GM12878 (cell line): ENCODE data around the gene LMOD1. TPM values are rescaled to one million over a fixed set of nuclear protein-coding genes. Genes with fewer than 3 reads are reported as not detected.

Experiments used
- ATAC-seq: fragments of 200-7000 bp; cut with Tn5 transposase; 3 replicates; pipeline ENCODE4 v1.9.1; 2020; ENCODE audit warnings: mild to moderate bottlenecking, moderate library complexity
- BruUV-seq: library from RNA; stranded (reverse); fragments of 400-500 nt; replicated peaks from 2 replicates; lab custom pipeline; 2021; lab: Mats Ljungman, UMichigan
- CTCF ChIA-PET: fragments of 300-600 bp; sonication (Branson Sonifier 250); formaldehyde crosslinking; extraction: SDS; loops from one replicate; lab custom pipeline; 2021; ENCODE audit warnings: inconsistent platforms; lab: Yijun Ruan, JAX
- POLR2A ChIA-PET: fragments of 350-600 bp; formaldehyde crosslinking; extraction: SDS; loops from one replicate; lab custom pipeline; 2021; ENCODE audit warnings: inconsistent platforms; lab: Charles Lee
- RAD21 ChIA-PET: fragments of 300-600 bp; sonication (Branson Sonifier 250); formaldehyde crosslinking; loops from one replicate; lab custom pipeline; 2023; ENCODE audit warnings: antibody characterized with exemption; ENCODE audit not compliant: unreplicated experiment; lab: Charles Lee
- SMC1A ChIA-PET: fragments of 300-600 bp; sonication (Branson Sonifier 250); formaldehyde crosslinking; loops from one replicate; lab custom pipeline; 2023; ENCODE audit not compliant: unreplicated experiment, uncharacterized antibody; lab: Charles Lee
- DNase-seq: peaks from one replicate; pipeline ENCODE4 v3.0.0-alpha.2; 2011; ENCODE audit warnings: low read depth, low spot score
- FAIRE-seq: peaks from 3 replicates; lab custom pipeline; 2011; peaks lifted over from hg19 to GRCh38; lab: Jason Lieb, UNC
- H2AFZ ChIP-seq: 2 replicates; pipeline ENCODE4 v1.6.0; 2011; ENCODE audit warnings: low read depth, low read length, control low read depth; ENCODE audit not compliant: control insufficient read depth
- H3K27ac ChIP-seq: 2 replicates; pipeline ENCODE4 v1.5.1; 2011; ENCODE audit warnings: control low read depth; ENCODE audit not compliant: control insufficient read depth, insufficient read depth
- H3K27me3 ChIP-seq, 2 experiments: replicated peaks in 1 of 2; 2 replicates each; pipeline versions ENCODE4 v1.6.0 to v1.6.1; 2011; ENCODE audit warnings: low read length in 1 of 2; ENCODE audit not compliant: control insufficient read depth in 2 of 2, insufficient read depth in 2 of 2
- H3K36me3 ChIP-seq, 2 experiments: 2 replicates each; pipeline ENCODE4 v1.5.1; 2011; ENCODE audit warnings: low read length in 1 of 2; ENCODE audit not compliant: control insufficient read depth in 2 of 2, insufficient read depth in 2 of 2
- H3K4me1 ChIP-seq: 2 replicates; pipeline ENCODE4 v1.6.1; 2011; ENCODE audit warnings: mild to moderate bottlenecking, low read length, moderate library complexity, mixed read lengths; ENCODE audit not compliant: control insufficient read depth, insufficient read depth
- H3K4me2 ChIP-seq: 2 replicates; pipeline ENCODE4 v1.6.0; 2011; ENCODE audit warnings: control low read depth; ENCODE audit not compliant: control insufficient read depth, insufficient read depth
- H3K4me3 ChIP-seq: fragments of 200-600 bp; sonication (generic); 2 replicates; pipeline ENCODE4 v1.5.1; 2016
- H3K79me2 ChIP-seq: 2 replicates; pipeline ENCODE4 v1.6.0; 2011; ENCODE audit warnings: low read length; ENCODE audit not compliant: control insufficient read depth, insufficient read depth
- H3K9ac ChIP-seq: 2 replicates; pipeline ENCODE4 v1.8.0; 2011; ENCODE audit warnings: low read length, control low read depth, mixed read lengths; ENCODE audit not compliant: control insufficient read depth, insufficient read depth
- H3K9me3 ChIP-seq: replicated peaks from 3 replicates; pipeline ENCODE4 v1.5.1; 2011; ENCODE audit warnings: mild to moderate bottlenecking, low read length; ENCODE audit not compliant: control insufficient read depth, insufficient read depth
- H4K20me1 ChIP-seq: 2 replicates; pipeline ENCODE4 v1.6.0; 2011; ENCODE audit not compliant: control insufficient read depth, insufficient read depth
- BCL3 ChIP-seq: IDR thresholded peaks from 2 replicates; pipeline ENCODE4 v1.6.1; 2011; ENCODE audit warnings: borderline replicate concordance, low read depth, mild to moderate bottlenecking, moderate library complexity, low read length; ENCODE audit not compliant: insufficient read depth, poor library complexity, severe bottlenecking
- CBX3 ChIP-seq: fragments of 200-600 bp; sonication (generic); IDR thresholded peaks from 2 replicates; pipeline ENCODE4 v1.6.1; 2016; ENCODE audit warnings: low read depth, borderline replicate concordance
- CHD1 ChIP-seq: IDR thresholded peaks from 2 replicates; pipeline ENCODE4 v1.6.1; 2012; ENCODE audit warnings: low read depth, low read length, improper control_type of control experiment
- MXI1 ChIP-seq: fragments of 150-350 bp; IDR thresholded peaks from 2 replicates; pipeline ENCODE4 v1.6.1; 2011; ENCODE audit warnings: low read depth, mild to moderate bottlenecking, inconsistent platforms, low read length, improper control_type of control experiment
- MYB ChIP-seq: fragments of 150-350 bp; IDR thresholded peaks from 2 replicates; pipeline ENCODE4 v1.6.1; 2014; ENCODE audit warnings: mild to moderate bottlenecking, low read depth, low read length, borderline replicate concordance
- POU2F2 ChIP-seq: IDR thresholded peaks from 3 replicates; pipeline ENCODE4 v1.6.1; 2011; ENCODE audit warnings: low read depth, mild to moderate bottlenecking, low read length, borderline replicate concordance
- RAD51 ChIP-seq: fragments of 450-650 bp; IDR thresholded peaks from 2 replicates; pipeline ENCODE4 v1.6.1; 2016; ENCODE audit warnings: moderate library complexity, mild to moderate bottlenecking, inconsistent platforms
- RELA ChIP-seq: fragments of 450-650 bp; IDR thresholded peaks from 2 replicates; pipeline ENCODE4 v1.8.0; 2014; ENCODE audit warnings: borderline replicate concordance; ENCODE audit not compliant: partially characterized antibody
- SIN3A ChIP-seq: IDR thresholded peaks from 2 replicates; pipeline ENCODE4 v1.6.1; 2012; ENCODE audit warnings: low read depth, low read length, improper control_type of control experiment
- SMAD5 ChIP-seq: IDR thresholded peaks from 2 replicates; pipeline ENCODE4 v1.6.1; 2016; ENCODE audit warnings: antibody characterized with exemption, low read depth
- TBL1XR1 ChIP-seq: IDR thresholded peaks from 2 replicates; pipeline ENCODE4 v1.6.1; 2012; ENCODE audit warnings: low read depth, low read length, improper control_type of control experiment
- USF2 ChIP-seq: IDR thresholded peaks from 2 replicates; pipeline ENCODE4 v1.6.1; 2011; ENCODE audit warnings: low read depth, low read length, improper control_type of control experiment, borderline replicate concordance
- YY1 ChIP-seq: IDR thresholded peaks from 2 replicates; pipeline ENCODE4 v1.6.1; 2011; ENCODE audit warnings: low read depth, mild to moderate bottlenecking, low read length
- WGBS: methylation state at CpG from one replicate; pipeline ENCODE4 v1.1.6; 2016; ENCODE audit warnings: low lambda C conversion rate; ENCODE audit not compliant: insufficient replicate concordance, insufficient coverage; ENCODE audit errors: missing lambda C conversion rate; 5-methylcytosine and 5-hydroxymethylcytosine counted together
- in situ Hi-C: fragments of 300-500 bp; cut with MboI; formaldehyde crosslinking; loops from 9 replicates; pipeline ENCODE4 v1.14.3; 2018; ENCODE audit warnings: mixed read lengths
- intact Hi-C: fragments of 100-400 bp; cut with micrococcal nuclease; formaldehyde crosslinking; loops from one replicate; pipeline ENCODE4 v1.14.2; 2022; ENCODE audit not compliant: unreplicated experiment
- polyA plus RNA-seq, 11 experiments: library from polyadenylated mRNA; depleted of rRNA in 4 of 11; unstranded in 6 of 11; stranded (reverse) in 5 of 11; fragments of >200 nt; fragmentation: Nextera tagmentation in 4 of 11; fragmentation: Illumina TruSeq in 1 of 11; extraction: Ambion mirVana in 4 of 11; extraction: Trizol in 1 of 11; gene quantifications; 1 replicate in 1 of 11; 2 replicates in 10 of 11; pipeline versions ENCODE4 v1.2.1 to v1.2.3, GENCODE V29; 2011 to 2016; ENCODE audit warnings: inconsistent platforms in 2 of 11, missing spikeins in 2 of 11, low read depth in 1 of 11
- total RNA-seq, 4 experiments: library from RNA; depleted of rRNA in 3 of 4; stranded (reverse); fragments of >200 nt in 3 of 4; fragmentation: Illumina TruSeq in 1 of 4; extraction: Trizol in 1 of 4; gene quantifications; 2 replicates each; pipeline versions ENCODE4 v1.2.1 to v1.2.3, GENCODE V29; 2013 to 2021

LMOD1 gene
- total and polyA plus RNA-seq, 10 of the 15 experiments (the other 5 are each of a cell fraction or from before 2014, with no cell fraction given) = 0.15 TPM; not detected in 9

GRCh38 chr1:201939148-201939547 lies 7.2 kb downstream of the LMOD1 start:
- SMC1A ChIA-PET = no interaction called here

More at GRCh38 chr1:201939148-201939547, 7.2 kb downstream of the LMOD1 start:
- Histone ChIP-seq H3K4me3 (no peak overlapping the region), H3K79me2 (no peaks in the 10 kb centered on the region)
- intact Hi-C loops = no loop called here
- no peak for FAIRE-seq
- RAD21 ChIA-PET = no interaction called here
- no peak for TF ChIP-seq CHD1
- no peak for TF ChIP-seq SIN3A
- TF ChIP-seq USF2 = no peak
- TF ChIP-seq MXI1 = no peak
- no peak for TF ChIP-seq MYB
- no peak for TF ChIP-seq TBL1XR1
- TF ChIP-seq POU2F2 = no peak
- no peak for TF ChIP-seq CBX3
- TF ChIP-seq RAD51 = no peak
- TF ChIP-seq SMAD5 = no peak
- TF ChIP-seq RELA = no peak
- TF ChIP-seq BCL3 = no peak
- TF ChIP-seq YY1 = no peak
- TF ChIP-seq, all 136 proteins: peak for 0
- ATAC-seq (no peak), DNase-seq (no peak)
- Histone ChIP-seq H3K27ac (no peak overlapping the region), H3K9ac (no peak overlapping the region), H3K27me3 (peaks cover 0 to 3% of the 10 kb centered on the region in 2 experiments; a peak in 2 of 4 replicates), H3K4me2 (no peak overlapping the region), H2AFZ (no peak overlapping the region), H3K36me3 (no peaks in the 10 kb centered on the region), H3K4me1 (no peaks in the 10 kb centered on the region), H4K20me1 (no peaks in the 10 kb centered on the region), H3K9me3 (no peaks in the 10 kb centered on the region)
- CTCF ChIA-PET = interaction anchor here (1.1 kb wide), 1 partner anchor 43 kb away, joined by 4 read pairs; no protein-coding TSS in a partner anchor
- no TSS peak for BruUV-seq
- in situ Hi-C loops = no loop called here
- POLR2A ChIA-PET = interaction anchor here (0.6 kb wide), 1 partner anchor 412 kb away, joined by 5 read pairs; no protein-coding TSS in a partner anchor
- WGBS = 31% methylated on average over 4 of the region's 4 CpGs
